ENCODE results near the gene TRIP11.

- TF ChIP-seq EZH2 (IDR thresholded peaks at IDR 0.05; ENCODE audit: insufficient read depth, poor library complexity, severe bottlenecking), result no peak
- TF ChIP-seq EZH2phosphoT487 (IDR thresholded peaks at IDR 0.05; ENCODE audit: insufficient read depth, low read depth), result no peak
These were observed 75.1 kb downstream of the TRIP11 start for GRCh38 chr14:91964724-91965123.

Data from GM23248 (cell line).